Osteocyte (in vitro differentiated cells): ENCODE results near the gene C1orf167. TPM values are rescaled to one million over a fixed set of nuclear protein-coding genes. Genes with fewer than 3 reads are reported as not detected.

Source experiments
- DNase-seq: peaks from one replicate; pipeline ENCODE4 v3.0.0; 2021; ENCODE audit warnings: mixed read lengths; ENCODE audit not compliant: unreplicated experiment; ENCODE audit errors: extremely low spot score
- H3K27ac Mint-ChIP-seq: one replicate; pipeline ENCODE4 v1.8.0; 2021; ENCODE audit warnings: mild to moderate bottlenecking, mixed read lengths; ENCODE audit not compliant: unreplicated experiment
- H3K27me3 Mint-ChIP-seq: one replicate; pipeline ENCODE4 v1.8.0; 2021; ENCODE audit warnings: mixed read lengths; ENCODE audit not compliant: unreplicated experiment
- H3K36me3 Mint-ChIP-seq: one replicate; pipeline ENCODE4 v1.8.0; 2021; ENCODE audit warnings: mixed read lengths; ENCODE audit not compliant: unreplicated experiment
- H3K4me1 Mint-ChIP-seq: one replicate; pipeline ENCODE4 v1.8.0; 2021; ENCODE audit warnings: mixed read lengths; ENCODE audit not compliant: unreplicated experiment
- H3K4me3 Mint-ChIP-seq: one replicate; pipeline ENCODE4 v1.8.0; 2021; ENCODE audit warnings: mild to moderate bottlenecking, moderate library complexity, mixed read lengths; ENCODE audit not compliant: unreplicated experiment
- H3K9me3 Mint-ChIP-seq: one replicate; pipeline ENCODE4 v1.8.0; 2021; ENCODE audit warnings: mixed read lengths; ENCODE audit not compliant: unreplicated experiment
- CTCF ChIP-seq: fragments of 200-600 bp; sonication (generic); IDR thresholded peaks from 2 replicates; pipeline ENCODE4 v1.5.0; 2021; ENCODE audit warnings: antibody characterized with exemption, mild to moderate bottlenecking, moderate library complexity
- total RNA-seq: library from RNA; stranded (reverse); gene quantifications from 2 replicates; pipeline ENCODE4 v1.2.1, GENCODE V29; 2021

The C1orf167 gene
- total RNA-seq, 1 donor from 2014 or later = not detected

GRCh38 chr1:11777658-11778322 is 15.8 kb downstream of the C1orf167 start:
- DNase-seq = no peak
- no peak for TF ChIP-seq CTCF
- Mint-ChIP-seq H3K9me3 (no peaks in the 10 kb centered on the region), H3K4me1 (no peaks in the 10 kb centered on the region), H3K36me3 (no peaks in the 10 kb centered on the region), H3K27ac (no peak overlapping the region), H3K4me3 (no peak overlapping the region), H3K27me3 (no peaks in the 10 kb centered on the region)

GRCh38 chr1:11778336-11778735 is 16.3 kb downstream of the C1orf167 start:
- no peak for TF ChIP-seq CTCF
- no peak for DNase-seq
- Mint-ChIP-seq H3K27me3 (no peaks in the 10 kb centered on the region), H3K4me3 (no peak overlapping the region), H3K27ac (no peak overlapping the region), H3K4me1 (no peaks in the 10 kb centered on the region), H3K36me3 (no peaks in the 10 kb centered on the region), H3K9me3 (no peaks in the 10 kb centered on the region)

GRCh38 chr1:11778844-11779623 is 17.0 kb downstream of the C1orf167 start:
- H3K4me3 Mint-ChIP-seq = no peak overlapping the region
- TF ChIP-seq CTCF = no peak
- H3K27me3 Mint-ChIP-seq = no peaks in the 10 kb centered on the region
- H3K27ac Mint-ChIP-seq = no peak overlapping the region
- no peaks in the 10 kb centered on the region for H3K4me1 Mint-ChIP-seq
- no peak for DNase-seq
- no peaks in the 10 kb centered on the region for H3K36me3 Mint-ChIP-seq
- H3K9me3 Mint-ChIP-seq = no peaks in the 10 kb centered on the region

GRCh38 chr1:11779715-11780379 is 17.9 kb downstream of the C1orf167 start:
- H3K27me3 Mint-ChIP-seq = no peaks in the 10 kb centered on the region
- no peak overlapping the region for H3K4me3 Mint-ChIP-seq
- no peaks in the 10 kb centered on the region for H3K36me3 Mint-ChIP-seq
- DNase-seq = no peak
- no peaks in the 10 kb centered on the region for H3K9me3 Mint-ChIP-seq
- H3K4me1 Mint-ChIP-seq = no peaks in the 10 kb centered on the region
- no peak overlapping the region for H3K27ac Mint-ChIP-seq
- no peak for TF ChIP-seq CTCF
